ENCODE measurements around the gene OFD1.

DNA sequence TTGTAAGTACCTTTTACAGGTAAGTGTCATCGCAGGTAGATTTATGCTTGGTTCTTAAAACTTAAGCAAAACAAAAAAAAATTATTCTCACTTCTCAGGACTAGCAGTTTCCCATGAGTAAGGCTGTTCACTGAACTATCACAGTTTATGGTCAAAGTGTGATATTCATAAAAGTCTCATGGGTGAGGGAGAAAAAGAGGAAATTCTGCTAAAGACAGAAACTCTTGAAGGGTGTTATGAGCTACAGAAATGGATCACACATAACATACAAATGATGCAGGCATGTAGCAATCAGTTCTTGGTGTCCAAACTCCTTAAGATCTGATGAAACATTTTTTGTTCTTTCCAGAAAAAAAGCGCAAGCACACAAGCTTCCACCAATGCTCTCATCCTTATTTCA lies 37.1 kb upstream of the OFD1 start:
- no peak for TF ChIP-seq POLR2A (IDR thresholded peaks at IDR 0.05)
- TF ChIP-seq, protein P1, sequence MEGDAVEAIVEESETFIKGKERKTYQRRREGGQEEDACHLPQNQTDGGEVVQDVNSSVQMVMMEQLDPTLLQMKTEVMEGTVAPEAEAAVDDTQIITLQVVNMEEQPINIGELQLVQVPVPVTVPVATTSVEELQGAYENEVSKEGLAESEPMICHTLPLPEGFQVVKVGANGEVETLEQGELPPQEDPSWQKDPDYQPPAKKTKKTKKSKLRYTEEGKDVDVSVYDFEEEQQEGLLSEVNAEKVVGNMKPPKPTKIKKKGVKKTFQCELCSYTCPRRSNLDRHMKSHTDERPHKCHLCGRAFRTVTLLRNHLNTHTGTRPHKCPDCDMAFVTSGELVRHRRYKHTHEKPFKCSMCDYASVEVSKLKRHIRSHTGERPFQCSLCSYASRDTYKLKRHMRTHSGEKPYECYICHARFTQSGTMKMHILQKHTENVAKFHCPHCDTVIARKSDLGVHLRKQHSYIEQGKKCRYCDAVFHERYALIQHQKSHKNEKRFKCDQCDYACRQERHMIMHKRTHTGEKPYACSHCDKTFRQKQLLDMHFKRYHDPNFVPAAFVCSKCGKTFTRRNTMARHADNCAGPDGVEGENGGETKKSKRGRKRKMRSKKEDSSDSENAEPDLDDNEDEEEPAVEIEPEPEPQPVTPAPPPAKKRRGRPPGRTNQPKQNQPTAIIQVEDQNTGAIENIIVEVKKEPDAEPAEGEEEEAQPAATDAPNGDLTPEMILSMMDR (IDR thresholded peaks at IDR 0.05) = no peak
- TF ChIP-seq POLR2AphosphoS5 (IDR thresholded peaks at IDR 0.05) = no peak

Data from prostate gland (tissue), 2 donors.